ENCODE results near the gene MED22.
"Not testable (repeated sequence)": the region's sequence is repeated elsewhere in the genome, so short reads cannot be mapped to it uniquely, and the experiment has no call there.

The MED22 gene

DNA sequence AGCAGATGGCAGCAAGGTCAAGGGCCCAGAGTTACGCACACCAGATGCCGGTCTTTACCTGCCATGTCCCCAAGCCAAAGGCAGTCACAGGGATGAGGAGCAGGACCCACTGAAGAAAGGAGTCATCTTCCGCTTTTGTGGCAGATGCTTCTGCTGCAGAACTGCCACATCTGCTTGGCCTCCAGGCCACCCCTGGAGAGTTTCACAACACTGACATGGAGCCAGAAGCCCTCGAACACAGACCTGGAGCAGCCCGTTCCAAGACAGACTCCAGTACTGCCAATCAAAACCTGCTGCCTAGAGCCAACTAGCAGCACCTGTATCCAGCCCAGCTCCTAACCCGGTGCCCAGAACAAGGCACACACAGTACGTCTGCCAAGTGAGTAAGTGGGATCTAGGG, 6.8 kb upstream of the MED22 start:
- no peak for DNase-seq

GRCh38 chr9:133353548-133353947, 5.6 kb upstream of the MED22 start:
- DNase-seq: no peak

DNA sequence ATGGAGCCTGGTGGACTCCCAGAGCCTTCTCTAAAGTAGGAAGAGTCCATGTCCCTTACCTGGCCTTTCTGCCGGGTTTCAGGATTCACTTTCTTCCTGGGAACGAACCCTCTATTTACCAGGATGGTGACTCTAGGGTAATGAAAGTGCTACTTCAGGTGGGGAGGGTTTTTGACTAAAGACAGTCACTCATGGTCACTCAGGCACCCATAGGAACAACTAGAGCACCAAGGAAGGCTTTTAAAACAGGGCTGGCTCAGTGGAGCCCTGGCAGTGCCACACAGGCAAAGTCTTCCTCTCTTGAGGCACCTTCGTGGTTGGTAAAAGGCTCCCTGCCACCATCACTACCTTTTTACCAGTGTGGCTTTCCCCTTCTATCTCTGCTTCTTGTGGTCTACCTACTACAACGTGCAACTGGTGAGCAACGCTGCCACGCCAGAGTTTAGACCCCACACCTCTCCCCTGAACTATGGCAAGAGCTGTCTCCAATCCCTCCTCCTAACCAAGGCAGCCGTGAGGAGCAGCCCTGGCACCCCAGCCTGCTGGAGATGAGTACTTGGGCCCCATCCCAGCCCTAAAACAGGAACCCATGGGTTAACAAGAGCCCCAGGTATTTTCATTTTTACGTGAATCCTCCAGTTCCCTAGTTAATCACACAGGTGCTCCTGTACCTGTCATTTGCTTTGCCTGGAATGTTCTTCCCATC, 4.9 kb upstream of the MED22 start:
- DNase-seq: no peak

DNA sequence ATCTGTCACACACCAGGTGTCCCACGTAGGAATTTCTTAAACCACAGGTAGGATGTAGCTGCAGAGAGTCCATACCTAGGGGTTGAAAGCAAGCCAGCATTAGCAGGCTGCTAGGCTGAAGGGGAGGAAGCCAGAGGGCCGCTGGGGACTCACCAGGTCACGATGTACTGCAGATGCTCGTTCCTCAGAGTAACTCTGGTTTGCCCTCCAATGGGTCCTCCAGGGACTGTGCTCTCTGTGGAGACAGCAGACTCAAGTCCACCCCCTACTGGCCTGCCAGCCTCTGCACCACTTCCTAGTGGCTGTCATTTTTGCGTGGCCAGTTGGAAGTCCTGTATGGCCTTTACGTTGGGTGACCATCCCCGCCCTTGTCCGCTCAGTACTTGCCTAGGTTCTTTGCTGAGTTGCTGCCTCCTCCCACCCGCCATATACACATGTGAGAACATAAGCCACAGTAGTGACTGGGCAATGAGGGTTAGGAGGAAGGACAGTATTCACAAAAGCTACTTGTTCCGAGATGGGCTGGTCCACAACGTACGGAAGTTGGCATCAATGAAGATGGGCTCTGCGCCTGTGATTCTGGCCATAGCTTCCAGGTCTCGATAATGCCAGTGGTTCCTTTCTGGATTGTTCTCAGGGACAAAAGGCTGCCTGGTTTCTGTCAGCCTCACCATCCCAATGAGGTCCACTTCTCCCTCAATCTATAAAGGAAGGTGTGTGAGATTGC, 4.1 kb upstream of the MED22 start:
- peak; percentile 70 to 88 (median 80) for DNase-seq

- no peak for DNase-seq
Measured at GRCh38 chr9:133351526-133351907, 3.6 kb upstream of the MED22 start.

DNA sequence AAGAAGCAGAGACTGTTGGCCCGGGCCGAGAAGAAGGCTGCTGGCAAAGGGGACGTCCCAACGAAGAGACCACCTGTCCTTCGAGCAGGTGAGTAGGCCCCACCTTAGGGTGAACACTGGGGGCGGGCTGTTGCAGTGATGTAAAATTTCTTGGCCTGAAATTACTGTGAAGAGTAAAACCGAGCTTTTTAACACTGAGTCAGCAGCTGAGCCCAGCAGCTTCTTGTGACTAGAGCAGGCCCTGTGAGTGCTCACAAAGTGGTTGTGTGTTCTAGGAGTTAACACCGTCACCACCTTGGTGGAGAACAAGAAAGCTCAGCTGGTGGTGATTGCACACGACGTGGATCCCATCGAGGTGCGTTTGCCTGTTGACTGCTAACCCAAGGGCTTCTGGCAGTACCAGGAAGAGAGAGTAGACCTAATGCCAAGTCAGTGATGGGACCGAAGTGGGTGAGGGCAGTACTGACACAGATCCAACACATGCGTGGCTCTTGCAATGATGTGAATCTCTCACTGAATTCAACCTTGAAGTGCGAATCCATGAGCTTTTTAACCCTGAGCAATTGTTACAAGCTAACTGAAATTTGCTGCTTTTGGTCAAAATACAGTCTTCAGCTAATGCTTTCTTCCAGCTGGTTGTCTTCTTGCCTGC, 2.2 kb upstream of the MED22 start:
- no peak for DNase-seq

GRCh38 chr9:133348718-133349573, 1.0 kb upstream of the MED22 start:
- no peak for DNase-seq

- DNase-seq: peak; percentile 47 to 69 (median 56)
Measured at GRCh38 chr9:133347515-133347984, 381 bp downstream of the MED22 start.

- no peak for DNase-seq
Measured at GRCh38 chr9:133346021-133346785, 1.7 kb downstream of the MED22 start.

DNA sequence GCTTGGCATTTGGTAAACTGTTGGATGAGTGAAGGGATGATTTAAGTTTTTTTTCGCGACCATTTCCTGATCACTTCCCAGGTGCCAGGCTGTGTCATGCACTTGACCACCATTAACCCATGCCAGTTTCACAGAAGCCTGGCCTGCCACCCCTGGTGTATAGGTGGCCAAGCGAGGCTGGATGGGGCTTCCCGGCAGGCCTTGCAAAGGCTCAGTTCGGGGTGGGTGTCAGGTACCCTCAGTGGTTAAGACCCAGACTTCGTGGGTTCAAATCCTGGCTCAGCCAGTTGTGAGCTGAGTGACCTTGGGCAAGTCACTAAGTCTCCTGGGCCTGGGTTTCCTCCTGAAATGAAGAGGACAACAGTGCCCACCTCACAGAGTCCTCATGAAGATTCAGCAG, 2.3 kb downstream of the MED22 start:
- DNase-seq: no peak

- DNase-seq: no peak
Measured at GRCh38 chr9:133344979-133345378, 3.0 kb downstream of the MED22 start.

DNA sequence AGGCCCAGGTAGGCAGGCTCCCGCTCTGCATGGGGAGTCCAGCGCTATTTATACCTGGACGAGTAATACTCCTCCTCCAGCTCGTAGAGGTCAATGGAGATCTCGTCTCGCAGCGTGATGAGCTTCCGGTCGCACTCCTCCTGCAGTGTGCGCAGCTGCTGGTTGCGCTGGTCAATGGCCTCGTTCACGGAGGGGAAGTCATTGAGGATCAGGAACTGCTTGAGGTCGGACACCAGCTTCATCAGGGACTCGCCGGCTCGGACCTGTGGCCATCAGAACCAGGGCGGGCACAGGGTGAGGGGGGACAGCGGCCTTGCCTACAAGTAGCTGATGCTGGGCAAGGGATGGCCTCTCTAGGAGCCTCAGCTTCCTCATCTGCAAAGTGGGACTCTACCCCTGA, 3.9 kb downstream of the MED22 start:
- no peak for DNase-seq

DNA sequence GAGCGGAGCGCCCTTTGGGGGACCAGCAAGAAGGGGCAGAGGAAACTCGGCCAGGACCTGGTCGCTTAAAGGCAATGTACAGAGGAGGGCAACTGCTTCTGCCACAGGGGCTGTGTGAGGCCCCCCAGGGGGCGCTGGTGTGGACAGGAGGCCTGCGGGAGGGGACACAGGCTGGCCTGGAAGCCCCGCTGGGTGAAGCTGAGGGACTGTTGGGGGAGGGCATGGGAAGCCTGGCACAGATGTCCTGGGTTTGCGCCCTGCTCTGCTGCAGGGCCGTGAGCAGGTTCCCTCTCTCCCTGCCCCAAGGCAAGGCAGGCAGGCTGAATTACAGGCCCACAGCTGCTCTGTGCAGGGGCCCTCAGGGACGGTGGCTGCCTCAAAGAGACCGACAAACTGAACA, 5.4 kb downstream of the MED22 start:
- no peak for DNase-seq

- no peak for DNase-seq
Measured at GRCh38 chr9:133342069-133342406, 5.9 kb downstream of the MED22 start.

GRCh38 chr9:133341369-133342068, 6.4 kb downstream of the MED22 start:
- peak; percentile 86 to 94 (median 92) for DNase-seq

DNA sequence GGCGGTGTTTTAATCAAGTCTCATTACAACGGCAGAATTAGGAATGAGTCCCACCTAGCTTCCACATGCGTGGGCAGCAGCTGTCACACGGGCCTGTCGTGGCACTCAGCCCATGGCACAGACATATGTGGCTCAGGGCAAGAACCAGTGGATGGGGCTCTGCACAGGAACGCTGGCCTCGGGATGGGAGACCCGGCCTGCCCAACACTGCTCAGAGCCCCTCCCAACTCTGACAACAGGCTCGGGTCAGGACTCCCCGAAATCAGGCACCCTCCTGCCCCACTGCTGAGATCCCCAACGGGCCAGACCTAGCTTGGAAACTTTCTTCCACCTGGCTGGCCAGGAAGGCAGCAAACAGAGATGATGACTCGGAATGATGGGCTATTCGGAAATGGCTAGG, 7.0 kb downstream of the MED22 start:
- DNase-seq: peak in 1 of 4 experiments; percentile 32

DNA sequence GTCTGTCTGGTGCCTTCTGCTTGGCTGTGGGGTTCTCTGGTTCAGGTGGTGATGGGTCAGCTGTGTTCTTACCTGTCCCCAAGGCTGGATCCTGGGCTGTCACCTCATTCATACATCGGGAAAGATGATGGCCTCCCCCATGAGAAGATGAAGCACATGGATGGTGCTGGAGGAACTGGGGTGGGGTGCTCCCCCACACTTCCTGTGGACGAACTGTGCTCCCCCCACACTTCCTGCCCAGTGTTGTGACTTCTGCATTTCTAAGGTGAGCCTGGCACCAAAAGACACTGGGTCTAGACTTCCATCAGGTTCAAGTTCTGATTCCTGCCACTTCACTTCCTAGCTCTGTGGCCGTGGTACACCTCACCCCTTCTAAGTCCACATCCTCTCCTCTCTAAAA, 7.7 kb downstream of the MED22 start:
- DNase-seq: peak; percentile 36 to 70 (median 54)

DNA sequence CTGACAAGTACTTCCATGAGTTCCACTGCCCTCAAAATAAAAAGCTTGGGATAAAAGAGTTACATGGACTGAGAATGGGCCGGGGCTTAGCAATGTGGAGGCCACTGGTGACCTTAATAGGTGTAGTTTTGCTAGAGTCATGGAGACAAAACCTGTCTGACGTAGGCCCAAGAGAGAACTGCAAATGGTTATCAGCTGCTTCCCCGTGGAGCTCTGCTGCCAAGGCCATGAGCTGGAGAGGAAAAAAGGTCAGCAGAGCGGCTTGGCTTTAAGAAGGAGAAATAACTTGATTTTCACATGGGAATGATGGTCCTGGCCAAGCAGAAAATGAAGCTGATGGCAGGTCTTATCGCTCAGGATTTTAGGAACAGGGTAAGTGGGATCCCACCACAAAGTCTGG, 8.3 kb downstream of the MED22 start:
- DNase-seq: no peak

DNA sequence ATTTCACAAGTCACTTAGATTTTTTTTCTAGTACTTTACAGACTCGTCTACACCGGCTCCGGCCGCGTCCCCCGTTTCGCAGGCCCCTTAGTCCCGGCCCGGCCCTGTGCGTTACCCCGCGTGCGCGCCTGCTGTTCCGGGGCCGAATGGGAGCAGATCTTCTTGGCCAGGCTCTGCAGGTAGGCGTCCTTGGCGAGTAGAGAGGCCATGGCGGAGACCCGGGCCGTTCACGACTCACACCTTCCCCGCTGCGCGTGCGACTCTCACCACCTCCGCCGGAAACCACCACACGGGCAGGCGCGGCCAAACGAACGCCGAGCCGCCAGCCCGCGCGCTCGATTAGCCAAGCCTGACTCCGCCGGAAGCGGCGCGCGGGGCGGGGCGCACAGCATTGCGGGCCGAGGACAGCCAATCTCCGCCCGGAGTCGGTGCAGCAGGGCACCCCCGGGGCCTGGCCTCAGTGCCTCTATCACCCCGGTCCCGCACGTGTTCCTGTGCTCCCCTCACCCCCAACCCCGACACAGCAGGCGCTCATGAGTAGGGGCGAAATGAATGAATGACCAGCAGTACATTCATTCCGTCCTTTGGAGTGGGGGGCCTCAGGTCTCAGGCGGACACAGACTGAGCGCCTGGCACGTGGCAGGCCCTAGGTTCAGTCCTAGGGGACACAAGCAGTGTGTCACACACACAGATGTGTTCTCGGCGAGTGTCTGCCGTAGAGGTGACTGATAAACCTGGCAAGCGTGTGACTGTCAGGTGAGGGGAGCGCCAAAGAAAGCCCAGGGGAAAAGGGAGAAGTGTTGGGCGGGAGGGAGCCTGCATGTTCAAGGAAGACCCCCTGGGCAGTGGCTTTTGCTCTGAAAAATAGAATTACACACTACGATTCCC, 11.8 kb downstream of the MED22 start, which contains the start of gene SURF6:
TSS of gene SURF6 (minus strand) at position 265 of the 888 bp plus-strand sequence. CDS start at position 209, 56 bp downstream.
- peak; percentile 92 to 97 (median 94) for DNase-seq

GRCh38 chr9:133334888-133335287, 13.0 kb downstream of the MED22 start:
- DNase-seq: not testable (repeated sequence)

Measured in suppressor macrophage (primary cell).